CD4-positive, alpha-beta T cell treated with Interleukin-10 for 1 hour (primary cell): ENCODE measurements around the gene FAR1.

ENCODE experiments used
- DNase-seq: peaks from one replicate; pipeline ENCODE4 v3.0.0-alpha.2; 2020

FAR1 gene

GRCh38 chr11:13672576-13673210 lies 4.2 kb downstream of the FAR1 start:
- DNase-seq = no peak

- DNase-seq = no peak
Measured at GRCh38 chr11:13674799-13675509, 6.5 kb downstream of the FAR1 start.

GRCh38 chr11:13676576-13676975 lies 8.1 kb downstream of the FAR1 start:
- DNase-seq = no peak

GRCh38 chr11:13679768-13680167 lies 11.3 kb downstream of the FAR1 start:
- DNase-seq = no peak

- DNase-seq = no peak
Measured at GRCh38 chr11:13680501-13681264, 12.2 kb downstream of the FAR1 start.

GRCh38 chr11:13681446-13681845 lies 13.0 kb downstream of the FAR1 start:
- DNase-seq = no peak

GRCh38 chr11:13682212-13682611 lies 13.7 kb downstream of the FAR1 start:
- DNase-seq = no peak

- no peak for DNase-seq
Measured at GRCh38 chr11:13685461-13686108, 17.1 kb downstream of the FAR1 start.

GRCh38 chr11:13686776-13687175 lies 18.3 kb downstream of the FAR1 start:
- DNase-seq = no peak

GRCh38 chr11:13687271-13687670 lies 18.8 kb downstream of the FAR1 start:
- DNase-seq = no peak

- no peak for DNase-seq
Measured at GRCh38 chr11:13691286-13691899, 22.9 kb downstream of the FAR1 start.

GRCh38 chr11:13692172-13692571 lies 23.7 kb downstream of the FAR1 start:
- no peak for DNase-seq

GRCh38 chr11:13694115-13694514 lies 25.6 kb downstream of the FAR1 start:
- DNase-seq = no peak

- no peak for DNase-seq
Measured at GRCh38 chr11:13695886-13696285, 27.4 kb downstream of the FAR1 start.

- DNase-seq = no peak
Measured at GRCh38 chr11:13697710-13698109, 29.2 kb downstream of the FAR1 start.

GRCh38 chr11:13698132-13698531 lies 29.7 kb downstream of the FAR1 start:
- DNase-seq = no peak

GRCh38 chr11:13699041-13699440 lies 30.6 kb downstream of the FAR1 start:
- DNase-seq = no peak

GRCh38 chr11:13699870-13700269 lies 31.4 kb downstream of the FAR1 start:
- DNase-seq = no peak

GRCh38 chr11:13701506-13701905 lies 33.0 kb downstream of the FAR1 start:
- no peak for DNase-seq

- no peak for DNase-seq
Measured at GRCh38 chr11:13702071-13702470, 33.6 kb downstream of the FAR1 start.

GRCh38 chr11:13705710-13706109 lies 37.2 kb downstream of the FAR1 start:
- DNase-seq = no peak

- DNase-seq = no peak
Measured at GRCh38 chr11:13713982-13714381, 45.5 kb downstream of the FAR1 start.

GRCh38 chr11:13717331-13717730 lies 48.9 kb downstream of the FAR1 start:
- no peak for DNase-seq
